NOMO-1 (cell line): ENCODE results near the gene ST6GALNAC2.

Source experiments
- DNase-seq, 2 experiments: peaks; one replicate each; lab custom pipeline; 2025; ENCODE audit not compliant: unreplicated experiment in 2 of 2; lab: John Stamatoyannopoulos, UW

The ST6GALNAC2 gene

GRCh38 chr17:76601065-76601464 is 15.4 kb upstream of the ST6GALNAC2 start:
- no peak for DNase-seq

- DNase-seq, result peak; percentile 77 to 85
Measured at GRCh38 chr17:76599694-76600460, 14.2 kb upstream of the ST6GALNAC2 start.

- DNase-seq, result peak; percentile 72 to 87
Measured at GRCh38 chr17:76598004-76598439, 12.4 kb upstream of the ST6GALNAC2 start.

- DNase-seq, result no peak
Measured at GRCh38 chr17:76597156-76598003, 11.7 kb upstream of the ST6GALNAC2 start.

GRCh38 chr17:76594690-76595089 is 9.0 kb upstream of the ST6GALNAC2 start:
- no peak for DNase-seq

- no peak for DNase-seq
Measured at GRCh38 chr17:76593959-76594358, 8.3 kb upstream of the ST6GALNAC2 start.

- no peak for DNase-seq
Measured at GRCh38 chr17:76593384-76593826, 7.7 kb upstream of the ST6GALNAC2 start.

GRCh38 chr17:76588182-76588581 is 2.5 kb upstream of the ST6GALNAC2 start:
- DNase-seq, result no peak

GRCh38 chr17:76586741-76587487 is 1.3 kb upstream of the ST6GALNAC2 start:
- DNase-seq, result no peak

GRCh38 chr17:76585033-76585648 is 519 bp downstream of the ST6GALNAC2 start:
- DNase-seq, result peak; percentile 17 to 35

- no peak for DNase-seq
Measured at GRCh38 chr17:76584427-76585032, 1.1 kb downstream of the ST6GALNAC2 start.

GRCh38 chr17:76582660-76583059 is 3.0 kb downstream of the ST6GALNAC2 start:
- no peak for DNase-seq

- no peak for DNase-seq
Measured at GRCh38 chr17:76581515-76581914, 4.1 kb downstream of the ST6GALNAC2 start.

GRCh38 chr17:76579281-76579680 is 6.4 kb downstream of the ST6GALNAC2 start:
- peak; percentile 42 to 65 for DNase-seq

GRCh38 chr17:76578376-76578775 is 7.3 kb downstream of the ST6GALNAC2 start:
- DNase-seq, result no peak

GRCh38 chr17:76577876-76578275 is 7.8 kb downstream of the ST6GALNAC2 start:
- DNase-seq, result no peak

GRCh38 chr17:76576189-76576588 is 9.5 kb downstream of the ST6GALNAC2 start:
- DNase-seq, result no peak

GRCh38 chr17:76575570-76575969 is 10.1 kb downstream of the ST6GALNAC2 start:
- DNase-seq, result no peak

GRCh38 chr17:76574166-76574565 is 11.5 kb downstream of the ST6GALNAC2 start:
- DNase-seq, result no peak

- DNase-seq, result no peak
Measured at GRCh38 chr17:76573096-76573495, 12.6 kb downstream of the ST6GALNAC2 start.
